Raji (cell line): ENCODE data around the gene NOS1AP.

Source experiments
- POLR2A ChIP-seq: IDR thresholded peaks from 2 replicates; pipeline ENCODE4 v1.6.1; 2011; ENCODE audit warnings: low read depth, low read length, control low read depth; ENCODE audit not compliant: insufficient read depth

Gene NOS1AP

GRCh38 chr1:162200096-162200847 is 130.8 kb downstream of the NOS1AP start:
- no peak for TF ChIP-seq POLR2A

DNA sequence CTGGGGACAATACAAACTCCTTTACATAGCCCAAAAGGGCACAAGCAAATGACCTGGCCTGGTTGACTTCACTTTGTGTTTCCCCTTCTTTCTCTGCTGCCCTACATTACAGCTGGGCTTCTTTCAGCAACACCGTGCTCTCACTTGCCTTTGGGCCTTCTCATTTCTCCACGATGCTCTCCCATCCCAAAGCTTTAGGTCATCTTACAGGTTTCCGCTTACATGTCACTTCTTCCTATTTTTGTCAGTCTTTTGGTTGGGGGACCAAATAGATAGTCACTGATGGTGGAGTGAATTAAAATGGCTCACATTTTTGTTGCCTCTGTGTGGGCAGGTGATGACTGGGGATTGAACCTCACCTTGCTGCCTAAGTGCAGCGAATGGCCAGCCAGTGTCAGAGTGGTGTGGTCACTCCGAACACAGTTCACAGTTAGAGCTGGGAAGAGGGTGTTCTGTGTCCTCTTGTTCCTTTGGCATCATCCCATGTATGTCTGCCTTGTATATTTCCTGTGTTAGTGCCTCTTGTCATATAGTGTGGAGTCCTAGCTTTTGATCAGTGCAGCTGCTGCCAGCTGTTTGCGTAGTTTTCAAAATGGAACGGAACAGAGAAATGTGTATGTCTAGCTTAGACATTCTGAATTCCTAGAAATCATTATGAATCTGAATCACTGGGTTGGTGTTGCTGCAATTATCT is 134.8 kb downstream of the NOS1AP start:
- no peak for TF ChIP-seq POLR2A

DNA sequence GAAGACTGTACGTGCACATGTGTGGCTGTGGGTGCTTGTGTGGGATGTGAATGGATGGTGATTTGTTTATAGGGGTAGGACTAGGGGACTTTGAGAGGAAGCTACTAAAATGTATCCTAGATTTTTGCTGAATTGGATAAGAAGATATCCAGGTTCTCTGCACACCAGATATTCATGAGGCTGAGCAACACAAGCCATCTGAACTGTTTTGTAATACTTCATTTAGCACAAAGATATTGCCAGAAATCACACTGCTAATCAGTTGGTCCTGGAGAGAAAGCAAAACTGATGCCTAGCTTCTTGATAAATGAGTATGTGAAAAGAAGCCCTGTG is 135.3 kb downstream of the NOS1AP start:
- TF ChIP-seq POLR2A = no peak

DNA sequence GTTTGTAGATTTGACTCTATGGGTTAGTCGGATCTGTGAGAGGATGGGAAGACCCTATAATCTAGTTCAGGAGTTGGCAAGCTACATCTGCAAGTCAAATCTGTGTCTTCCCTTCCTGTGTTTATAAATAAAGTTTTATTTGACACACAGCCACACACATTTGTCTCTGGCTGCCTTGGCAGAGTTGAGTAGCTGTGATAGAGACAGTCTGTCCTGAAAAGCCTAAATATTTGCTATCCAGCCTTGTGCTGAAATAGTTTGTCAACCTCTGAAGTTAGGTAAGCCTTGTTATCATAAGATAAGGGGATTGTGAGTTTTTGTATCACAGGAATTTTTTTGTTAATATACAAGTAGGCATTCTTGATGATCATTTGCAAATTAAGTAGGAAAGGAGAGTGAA is 136.8 kb downstream of the NOS1AP start:
- no peak for TF ChIP-seq POLR2A

GRCh38 chr1:162206749-162207635 is 137.5 kb downstream of the NOS1AP start:
- TF ChIP-seq POLR2A = no peak

GRCh38 chr1:162207862-162208261 is 138.4 kb downstream of the NOS1AP start:
- TF ChIP-seq POLR2A = no peak

DNA sequence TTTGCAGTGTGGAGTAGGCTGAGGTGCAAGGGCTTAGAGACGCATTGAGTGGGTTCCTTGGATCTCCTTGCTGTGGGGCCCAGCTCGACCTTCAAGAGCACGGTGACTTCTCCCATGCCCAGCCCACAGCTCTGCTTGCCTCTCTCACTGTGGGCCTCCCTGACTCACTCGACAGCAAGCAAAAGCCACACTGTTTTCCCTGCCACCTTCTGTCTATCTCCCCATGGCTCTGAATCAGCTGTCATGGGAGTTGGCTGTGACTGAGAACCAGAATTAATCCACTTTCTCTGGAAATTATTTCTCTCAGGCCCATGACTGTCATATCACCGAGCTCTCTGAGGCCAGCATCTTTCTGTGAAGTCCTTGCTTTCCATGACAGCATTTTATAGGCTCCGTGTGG is 140.7 kb downstream of the NOS1AP start:
- TF ChIP-seq POLR2A = no peak

- no peak for TF ChIP-seq POLR2A
These were observed 143.2 kb downstream of the NOS1AP start for GRCh38 chr1:162212713-162213112.

DNA sequence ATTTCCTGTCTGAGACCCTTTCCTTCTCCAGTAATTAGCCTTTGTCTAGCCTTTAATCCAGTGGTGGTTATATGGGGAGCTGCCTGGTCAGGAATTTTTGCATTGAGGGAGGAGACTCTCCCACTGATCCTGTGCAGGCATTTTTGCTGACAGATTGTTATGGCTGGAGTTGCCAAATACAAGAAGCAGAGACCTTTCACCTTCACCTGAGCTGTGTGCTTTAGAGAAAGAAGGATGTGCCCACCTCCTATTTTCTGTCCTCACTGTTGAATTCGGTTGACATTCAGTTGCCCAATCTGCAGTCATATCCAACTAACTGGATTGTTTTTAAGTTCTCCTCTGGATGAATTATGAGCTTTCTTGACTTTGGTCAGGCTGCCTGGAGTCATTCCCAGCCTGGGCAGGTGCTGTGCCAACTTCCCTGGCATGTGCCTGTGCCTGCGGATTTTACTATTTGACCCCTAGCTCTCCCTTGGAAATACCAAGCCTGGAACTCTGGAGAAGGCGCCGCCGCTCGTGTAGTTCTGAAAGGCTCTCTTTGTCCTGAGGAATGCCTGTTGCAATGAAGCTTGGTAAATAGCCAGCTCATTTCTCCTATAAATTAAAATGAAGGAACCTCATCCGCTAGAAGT is 143.9 kb downstream of the NOS1AP start:
- no peak for TF ChIP-seq POLR2A

GRCh38 chr1:162214202-162214601 is 144.7 kb downstream of the NOS1AP start:
- TF ChIP-seq POLR2A = no peak

GRCh38 chr1:162215902-162216301 is 146.4 kb downstream of the NOS1AP start:
- TF ChIP-seq POLR2A = no peak

- TF ChIP-seq POLR2A = no peak
These were observed 147.1 kb downstream of the NOS1AP start for GRCh38 chr1:162216604-162217003.

DNA sequence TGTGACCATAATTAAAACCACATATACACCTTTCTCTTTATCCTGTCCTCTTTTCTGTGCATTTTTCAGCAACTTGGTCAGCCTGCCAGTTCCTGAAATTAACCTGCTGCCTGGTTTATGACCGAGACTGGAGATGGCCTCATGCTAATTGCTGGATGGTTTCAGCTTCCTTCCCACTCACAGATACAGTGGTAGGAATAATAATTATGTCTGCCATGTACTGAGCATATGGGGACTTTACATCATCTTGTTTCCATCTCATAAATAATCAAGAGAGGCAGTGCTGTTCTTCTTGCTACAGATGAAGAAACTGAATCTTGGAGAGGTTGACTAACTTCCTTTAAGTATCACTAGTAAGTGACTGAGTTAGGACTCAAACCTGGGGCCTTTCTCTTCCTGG is 148.2 kb downstream of the NOS1AP start:
- TF ChIP-seq POLR2A = no peak

- no peak for TF ChIP-seq POLR2A
These were observed 149.1 kb downstream of the NOS1AP start for GRCh38 chr1:162218546-162218945.

- TF ChIP-seq POLR2A = no peak
These were observed 149.5 kb downstream of the NOS1AP start for GRCh38 chr1:162218975-162219374.
